WTC11 (cell line): ENCODE results near the gene LRFN2. TPM values are rescaled to one million over a fixed set of nuclear protein-coding genes. Genes with fewer than 3 reads are reported as not detected.

Experiments
- ATAC-seq: fragments of 200-7000 bp; cut with Tn5 transposase; 2 replicates; pipeline ENCODE4 v1.10.0; 2021; ENCODE audit warnings: mild to moderate bottlenecking, moderate library complexity
- CTCF ChIA-PET: fragments of 300-600 bp; sonication (Branson Sonifier 250); formaldehyde crosslinking; loops from one replicate; lab custom pipeline; 2021; ENCODE audit warnings: antibody characterized with exemption; lab: Charles Lee
- POLR2A ChIA-PET: fragments of 350-600 bp; sonication (Branson Sonifier 250); formaldehyde crosslinking; loops from one replicate; lab custom pipeline; 2021; ENCODE audit warnings: antibody characterized with exemption; lab: Charles Lee
- DNase-seq: peaks from one replicate; pipeline ENCODE4 v3.0.0; 2021; ENCODE audit warnings: low spot score
- H3K27ac Mint-ChIP-seq: 2 replicates; pipeline ENCODE4 v1.8.0; 2021; ENCODE audit warnings: mixed read lengths
- H3K27me3 Mint-ChIP-seq: 2 replicates; pipeline ENCODE4 v1.8.0; 2021; ENCODE audit warnings: low read depth, mild to moderate bottlenecking, moderate library complexity, mixed read lengths
- H3K36me3 Mint-ChIP-seq: 2 replicates; pipeline ENCODE4 v1.8.0; 2021; ENCODE audit warnings: mixed read lengths
- H3K4me1 Mint-ChIP-seq: 2 replicates; pipeline ENCODE4 v1.8.0; 2022; ENCODE audit warnings: mixed read lengths
- H3K4me3 Mint-ChIP-seq: 2 replicates; pipeline ENCODE4 v1.8.0; 2021; ENCODE audit warnings: mild to moderate bottlenecking, moderate library complexity, mixed read lengths
- H3K9me3 Mint-ChIP-seq: 2 replicates; pipeline ENCODE4 v1.8.0; 2021; ENCODE audit warnings: mixed read lengths
- AFF4 ChIP-seq: sonication (generic); formaldehyde crosslinking; IDR thresholded peaks from 2 replicates; pipeline ENCODE4 v1.8.1; 2023; ENCODE audit warnings: mild to moderate bottlenecking, missing genetic modification reagents, borderline replicate concordance
- CDX4 ChIP-seq: fragments of 250-450 bp; sonication (Bioruptor Pico); IDR thresholded peaks from 2 replicates; pipeline ENCODE4 v1.9.0; 2021; ENCODE audit warnings: moderate library complexity, mild to moderate bottlenecking, inconsistent platforms, borderline replicate concordance
- CTCF ChIP-seq: fragments of 200-600 bp; IDR thresholded peaks from 2 replicates; pipeline ENCODE4 v1.8.0; 2022; ENCODE audit warnings: antibody characterized with exemption
- ERG ChIP-seq: fragments of 250-450 bp; sonication (Bioruptor Pico); IDR thresholded peaks from 2 replicates; pipeline ENCODE4 v1.8.0; 2021; ENCODE audit warnings: mild to moderate bottlenecking
- ESRRA ChIP-seq: sonication (generic); formaldehyde crosslinking; IDR thresholded peaks from 2 replicates; pipeline ENCODE4 v1.8.1; 2022; ENCODE audit warnings: mild to moderate bottlenecking, missing genetic modification reagents, borderline replicate concordance
- ETV6 ChIP-seq: sonication (generic); formaldehyde crosslinking; IDR thresholded peaks from 2 replicates; pipeline ENCODE4 v1.8.1; 2022; ENCODE audit warnings: mild to moderate bottlenecking, missing genetic modification reagents
- HMGA2 ChIP-seq: fragments of 250-450 bp; sonication (Bioruptor Pico); IDR thresholded peaks from 2 replicates; pipeline ENCODE4 v1.4.0; 2021; ENCODE audit warnings: mild to moderate bottlenecking, moderate library complexity
- IRF2 ChIP-seq: sonication (generic); formaldehyde crosslinking; IDR thresholded peaks from 2 replicates; pipeline ENCODE4 v1.8.0; 2022; ENCODE audit warnings: low read depth, missing genetic modification reagents, borderline replicate concordance
- JAZF1 ChIP-seq: fragments of 250-450 bp; sonication (Bioruptor Pico); IDR thresholded peaks from 2 replicates; pipeline ENCODE4 v1.9.0; 2021; ENCODE audit warnings: moderate library complexity, mild to moderate bottlenecking, inconsistent platforms
- MXD4 ChIP-seq: fragments of 250-450 bp; sonication (Bioruptor Pico); IDR thresholded peaks from 2 replicates; pipeline ENCODE4 v1.8.0; 2021; ENCODE audit warnings: mild to moderate bottlenecking, moderate library complexity, borderline replicate concordance
- NFYB ChIP-seq: sonication (generic); formaldehyde crosslinking; conservative IDR thresholded peaks from 2 replicates; pipeline ENCODE4 v1.8.0; 2022; ENCODE audit warnings: low read depth, missing genetic modification reagents
- NR1H2 ChIP-seq: sonication (generic); formaldehyde crosslinking; IDR thresholded peaks from 2 replicates; pipeline ENCODE4 v1.9.0; 2021; ENCODE audit warnings: mild to moderate bottlenecking, moderate library complexity, missing genetic modification reagents
- OVOL2 ChIP-seq: fragments of 250-450 bp; sonication (Bioruptor Pico); IDR thresholded peaks from 2 replicates; pipeline ENCODE4 v1.9.0; 2021; ENCODE audit warnings: mild to moderate bottlenecking, borderline replicate concordance
- RORB ChIP-seq: fragments of 250-450 bp; sonication (Bioruptor Pico); IDR thresholded peaks from 2 replicates; pipeline ENCODE4 v1.9.0; 2021; ENCODE audit warnings: mild to moderate bottlenecking
- SMAD3 ChIP-seq: sonication (generic); formaldehyde crosslinking; IDR thresholded peaks from 2 replicates; pipeline ENCODE4 v1.8.0; 2022; ENCODE audit warnings: missing genetic modification reagents, mild to moderate bottlenecking, borderline replicate concordance
- SMAD4 ChIP-seq: sonication (generic); formaldehyde crosslinking; IDR thresholded peaks from 2 replicates; pipeline ENCODE4 v1.8.0; 2022; ENCODE audit warnings: mild to moderate bottlenecking, missing genetic modification reagents
- TP53 ChIP-seq: sonication (generic); formaldehyde crosslinking; IDR thresholded peaks from 2 replicates; pipeline ENCODE4 v1.8.1; 2023; ENCODE audit warnings: mild to moderate bottlenecking, missing genetic modification reagents
- USF1 ChIP-seq: sonication (generic); formaldehyde crosslinking; IDR thresholded peaks from 2 replicates; pipeline ENCODE4 v1.8.0; 2022; ENCODE audit warnings: mild to moderate bottlenecking, missing genetic modification reagents
- ZBTB21 ChIP-seq: sonication (generic); formaldehyde crosslinking; IDR thresholded peaks from 2 replicates; pipeline ENCODE4 v1.8.1; 2023; ENCODE audit warnings: mild to moderate bottlenecking, missing genetic modification reagents, borderline replicate concordance
- ZSCAN18 ChIP-seq: fragments of 250-450 bp; sonication (Bioruptor Pico); IDR thresholded peaks from 2 replicates; pipeline ENCODE4 v2.1.2; 2022; ENCODE audit warnings: mild to moderate bottlenecking, moderate library complexity
- total RNA-seq: library from RNA; stranded (reverse); gene quantifications from 3 replicates; pipeline ENCODE4 v1.2.3, GENCODE V29; 2021

The LRFN2 gene
- total RNA-seq, 1 experiment from 2014 or later: 1.6 TPM

- Mint-ChIP-seq H3K36me3 (no peaks in the 10 kb centered on the region), H3K27ac (no peak overlapping the region), H3K27me3 (no peaks in the 10 kb centered on the region; the same call in 1 of the 2 replicates), H3K4me1 (peaks cover 4% of the 10 kb centered on the region; the same call in 1 of the 2 replicates)
- DNase-seq: no peak
- no peak for ATAC-seq
- POLR2A ChIA-PET: no interaction called here
- TF ChIP-seq NFYB (no peak), IRF2 (CRISPR knock-in tag) (no peak), AFF4 (CRISPR knock-in tag) (no peak), MXD4 (CRISPR knock-in tag) (no peak), HMGA2 (no peak), CTCF (no peak), ETV6 (CRISPR knock-in tag) (no peak), RORB (no peak), OVOL2 (CRISPR knock-in tag) (no peak), ERG (CRISPR knock-in tag) (no peak), ZSCAN18 (CRISPR knock-in tag) (no peak)
- TF ChIP-seq, all 79 proteins: peak for 0
- CTCF ChIA-PET: interaction anchor here (1.6 kb wide), 1 partner anchor 24 kb away, joined by 4 read pairs; the partner anchor contains the start of gene LRFN2
- Mint-ChIP-seq H3K4me3 (no peak overlapping the region), H3K9me3 (no peaks in the 10 kb centered on the region)
Observed at GRCh38 chr6:40611434-40611833, 24.3 kb upstream of the LRFN2 start.

- Mint-ChIP-seq H3K27ac (no peak overlapping the region), H3K9me3 (no peaks in the 10 kb centered on the region), H3K4me3 (no peak overlapping the region), H3K4me1 (peaks cover 4% of the 10 kb centered on the region; the same call in 1 of the 2 replicates), H3K27me3 (peaks cover under 1% of the 10 kb centered on the region), H3K36me3 (no peaks in the 10 kb centered on the region)
- DNase-seq (no peak), ATAC-seq (no peak)
- TF ChIP-seq NR1H2: no peak
- no peak for TF ChIP-seq SMAD4
- TF ChIP-seq TP53: no peak
- TF ChIP-seq JAZF1 (CRISPR knock-in tag): no peak
- TF ChIP-seq ZBTB21 (CRISPR knock-in tag): no peak
- no peak for TF ChIP-seq OVOL2 (CRISPR knock-in tag)
- TF ChIP-seq SMAD3: no peak
- TF ChIP-seq ESRRA (CRISPR knock-in tag): no peak
- no peak for TF ChIP-seq CDX4 (CRISPR knock-in tag)
- no peak for TF ChIP-seq USF1 (CRISPR knock-in tag)
- ChIA-PET POLR2A (interaction anchor here (0.6 kb wide), 1 partner anchor 377 kb away, joined by 3 read pairs; no protein-coding TSS in a partner anchor), CTCF (interaction anchor here (0.6 kb wide), 1 partner anchor 23 kb away, joined by 3 read pairs; the partner anchor contains the start of gene LRFN2)
Observed at GRCh38 chr6:40610229-40610628, 23.1 kb upstream of the LRFN2 start.
